GM18858 (cell line): Measurements from ENCODE around the gene VTI1A.
"Not testable (repeated sequence)": the region's sequence is repeated elsewhere in the genome, so short reads cannot be mapped to it uniquely, and the experiment has no call there.

Experiments used
- ATAC-seq: cut with Tn5 transposase; IDR thresholded peaks from one replicate; pipeline ENCODE4 v1.9.1; 2021; ENCODE audit not compliant: unreplicated experiment

Gene VTI1A

DNA sequence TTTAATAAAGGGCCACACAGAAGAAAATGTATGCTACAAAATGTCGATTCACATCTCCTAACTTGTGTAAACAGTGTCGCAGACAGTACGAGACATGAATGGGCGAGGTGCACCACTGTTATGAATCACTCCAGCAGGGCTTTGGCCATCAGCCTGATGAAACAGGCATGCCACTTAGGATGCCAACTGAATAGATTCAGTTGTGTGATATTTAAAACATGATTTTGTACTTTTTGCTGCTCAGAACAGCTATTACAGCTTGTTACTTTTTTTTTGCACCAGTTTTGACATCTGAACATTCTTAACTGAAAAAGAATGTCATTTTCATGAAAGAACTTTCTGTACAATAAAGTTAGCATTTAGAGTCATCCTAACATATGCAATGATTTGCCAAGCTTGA lies 138.1 kb downstream of the VTI1A start:
- ATAC-seq, result no peak

- ATAC-seq, result no peak
These were observed 138.9 kb downstream of the VTI1A start for GRCh38 chr10:112585960-112586359.

- ATAC-seq, result no peak
These were observed 140.7 kb downstream of the VTI1A start for GRCh38 chr10:112587729-112588128.

DNA sequence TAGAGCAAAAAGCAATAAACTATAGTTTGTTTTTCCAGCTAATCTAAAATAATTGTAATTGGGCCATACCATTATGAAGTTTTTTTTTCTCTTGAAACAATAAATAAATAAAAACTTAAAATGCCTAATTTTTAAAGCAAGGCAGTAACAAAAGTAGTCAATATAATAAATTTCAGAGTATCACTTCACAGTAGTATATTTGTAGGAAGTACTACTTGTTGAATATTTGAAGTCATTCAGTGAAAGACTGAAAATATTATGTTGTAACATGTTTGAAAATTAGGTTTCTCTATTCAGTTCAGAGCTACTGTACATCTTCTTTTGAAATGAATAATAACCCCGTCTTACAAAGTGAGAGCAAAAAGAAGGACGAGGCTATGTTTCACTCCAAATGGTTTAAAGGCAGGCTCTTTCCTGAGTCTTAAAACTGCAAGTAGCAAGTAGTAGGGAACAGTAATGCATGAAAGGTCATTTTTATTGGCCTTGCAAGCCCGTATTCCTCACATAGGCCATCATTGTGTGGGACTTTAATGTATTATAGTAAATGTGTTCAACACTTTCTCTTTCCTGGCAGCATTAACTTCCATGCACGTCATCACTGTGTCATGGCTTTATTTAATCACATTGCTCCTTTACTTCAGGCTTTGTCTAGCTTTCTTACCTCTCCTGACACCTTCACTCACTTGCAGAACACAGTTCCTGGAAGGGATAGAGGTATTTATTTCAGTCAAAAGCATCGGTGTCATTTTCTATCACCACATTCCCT lies 141.4 kb downstream of the VTI1A start:
- ATAC-seq, result no peak

DNA sequence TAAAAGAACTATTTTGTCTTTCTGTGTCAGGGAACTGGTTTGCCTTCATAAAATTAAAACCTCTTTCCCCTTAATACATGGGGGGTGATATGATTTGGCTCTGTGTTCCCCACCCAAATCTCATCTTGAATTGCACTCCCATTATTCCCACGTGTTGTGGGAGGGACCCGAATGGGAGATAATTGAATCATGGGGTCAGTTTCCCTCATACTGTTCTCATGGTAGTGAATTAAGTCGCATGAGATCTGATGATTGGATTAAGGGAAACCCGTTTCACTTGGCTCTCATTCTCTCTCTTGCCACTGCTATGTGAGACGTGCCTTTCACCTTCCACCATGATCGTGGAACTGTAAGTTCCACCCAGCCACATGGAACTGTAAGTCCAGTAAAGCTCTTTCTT lies 142.1 kb downstream of the VTI1A start:
- ATAC-seq, result no peak

DNA sequence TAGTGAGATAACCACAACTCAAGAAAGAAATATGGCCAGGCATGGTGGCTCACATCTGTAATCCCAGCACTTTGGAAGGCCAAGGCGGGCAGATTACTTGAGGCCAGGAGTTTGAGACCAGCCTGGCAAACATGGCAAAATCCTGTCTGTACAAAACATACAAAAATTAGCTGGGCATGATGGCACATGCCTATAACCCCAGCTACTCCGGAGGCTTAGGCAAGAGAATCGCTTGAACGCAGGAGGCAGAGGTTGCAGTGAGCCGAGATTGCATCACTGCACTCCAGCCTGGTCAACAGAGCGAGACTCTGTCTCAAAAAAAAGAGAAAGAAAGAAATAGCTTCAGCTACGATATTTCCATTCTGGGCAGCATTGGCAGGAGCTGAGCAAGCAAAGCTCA lies 143.8 kb downstream of the VTI1A start:
- not testable (repeated sequence) for ATAC-seq

- ATAC-seq, result no peak
These were observed 146.0 kb downstream of the VTI1A start for GRCh38 chr10:112593023-112593422.

GRCh38 chr10:112601214-112602090 lies 154.4 kb downstream of the VTI1A start:
- no peak for ATAC-seq

DNA sequence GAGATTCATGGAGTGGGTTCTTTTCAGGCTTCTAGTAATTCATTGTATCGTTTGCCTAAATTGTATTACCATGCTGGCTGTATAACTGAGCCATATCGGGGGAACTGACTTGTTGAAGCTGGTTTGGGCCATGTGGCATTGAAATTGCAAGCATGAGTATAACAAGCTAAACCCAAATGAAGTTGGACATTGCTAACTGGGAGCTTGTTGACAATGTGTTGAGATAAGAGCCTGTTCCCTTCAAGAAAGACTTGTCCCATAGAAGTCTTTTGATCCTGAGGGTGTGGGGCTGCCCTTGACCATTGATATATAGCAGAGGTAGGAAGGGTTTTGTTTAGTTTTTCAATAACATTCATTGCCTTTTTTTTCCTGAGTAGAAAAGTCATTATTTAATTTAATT lies 156.0 kb downstream of the VTI1A start:
- no peak for ATAC-seq

DNA sequence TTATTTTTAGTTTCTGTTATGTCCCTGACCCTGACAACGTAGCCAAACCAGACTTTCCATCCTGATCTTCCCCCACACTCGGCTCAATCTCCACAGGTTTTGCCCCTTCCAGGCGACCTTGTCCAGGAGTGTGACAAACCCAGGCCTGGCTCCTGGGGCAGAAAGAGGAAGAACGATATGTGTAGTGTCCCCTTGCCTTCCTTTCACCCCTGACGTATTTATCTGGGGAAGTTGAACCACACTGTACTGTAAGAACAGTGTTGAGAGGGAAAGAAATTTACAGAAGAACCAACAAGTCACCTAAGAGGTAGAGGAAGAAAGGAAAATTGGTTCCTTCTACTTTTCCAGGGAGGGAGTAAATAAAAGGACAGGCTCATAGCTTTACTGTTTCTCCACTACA lies 158.0 kb downstream of the VTI1A start:
- no peak for ATAC-seq

GRCh38 chr10:112607506-112607905 lies 160.5 kb downstream of the VTI1A start:
- ATAC-seq, result no peak

GRCh38 chr10:112613620-112614019 lies 166.6 kb downstream of the VTI1A start:
- ATAC-seq, result no peak

- no peak for ATAC-seq
These were observed 167.1 kb downstream of the VTI1A start for GRCh38 chr10:112614072-112614471.

DNA sequence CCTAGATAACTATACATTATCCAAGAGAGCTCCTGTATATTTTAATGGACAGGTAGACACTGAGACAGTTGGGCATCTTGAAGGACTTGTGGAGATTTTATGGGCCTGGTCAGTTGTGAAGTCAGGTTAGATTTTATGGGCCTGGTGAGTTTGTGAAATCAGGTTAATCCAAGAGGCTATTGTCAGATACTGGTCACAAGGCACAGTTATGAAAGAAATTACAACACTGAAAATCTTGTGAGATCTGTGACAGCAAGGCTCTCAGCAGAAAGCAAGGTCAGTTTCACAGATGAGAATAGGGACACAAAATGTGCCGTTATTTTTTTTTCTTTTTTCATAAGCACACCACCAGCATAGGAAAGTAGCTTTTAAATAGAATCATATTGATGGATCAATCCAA lies 167.6 kb downstream of the VTI1A start:
- ATAC-seq, result no peak

GRCh38 chr10:112615269-112615668 lies 168.3 kb downstream of the VTI1A start:
- ATAC-seq, result no peak

DNA sequence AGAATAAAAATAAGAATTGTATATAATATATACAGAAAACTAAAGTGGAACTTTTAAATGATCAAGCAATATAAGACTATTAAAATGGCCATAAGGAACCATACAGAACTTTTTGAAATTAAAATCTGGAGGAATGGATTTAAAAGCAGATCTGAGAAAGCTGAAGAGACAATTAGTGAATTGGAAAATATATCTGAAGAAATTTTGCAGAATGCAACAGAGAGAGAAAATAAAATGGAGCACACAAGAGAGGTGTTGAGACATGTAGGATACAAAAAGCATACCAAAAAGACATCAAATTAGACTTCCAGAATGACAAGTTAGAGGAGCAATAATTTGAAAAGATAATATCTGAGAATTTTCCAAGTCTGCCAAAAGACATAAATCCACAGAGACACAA lies 169.6 kb downstream of the VTI1A start:
- ATAC-seq, result no peak

- no peak for ATAC-seq
These were observed 171.8 kb downstream of the VTI1A start for GRCh38 chr10:112618814-112619213.

GRCh38 chr10:112619556-112619955 lies 172.5 kb downstream of the VTI1A start:
- ATAC-seq, result no peak

- ATAC-seq, result no peak
These were observed 175.8 kb downstream of the VTI1A start for GRCh38 chr10:112622786-112623185.

GRCh38 chr10:112624546-112625048 lies 177.6 kb downstream of the VTI1A start:
- no peak for ATAC-seq

- ATAC-seq, result no peak
These were observed 182.1 kb downstream of the VTI1A start for GRCh38 chr10:112628951-112629609.
